HT-29 (cell line): ENCODE data around the gene SH3RF3. TPM values are rescaled to one million over a fixed set of nuclear protein-coding genes. Genes with fewer than 3 reads are reported as not detected.

ENCODE experiments used
- DNase-seq: peaks from one replicate; pipeline ENCODE4 v3.0.0-alpha.2; 2015; ENCODE audit warnings: low spot score
- total RNA-seq: library from RNA; depleted of rRNA; stranded (reverse); fragments of >200 nt; shearing (Covaris generic); gene quantifications from 2 replicates; pipeline ENCODE4 v1.2.3, GENCODE V29; 2014

SH3RF3 gene
- total RNA-seq, 1 experiment from 2014 or later: 0.05 TPM

- no peak for DNase-seq
These were observed 9.4 kb downstream of the SH3RF3 start for GRCh38 chr2:109138449-109138848.

- no peak for DNase-seq
These were observed 10.0 kb downstream of the SH3RF3 start for GRCh38 chr2:109139002-109139401.

GRCh38 chr2:109139865-109140396, 10.9 kb downstream of the SH3RF3 start:
- DNase-seq: no peak

GRCh38 chr2:109141006-109141600, 12.1 kb downstream of the SH3RF3 start:
- no peak for DNase-seq

DNA sequence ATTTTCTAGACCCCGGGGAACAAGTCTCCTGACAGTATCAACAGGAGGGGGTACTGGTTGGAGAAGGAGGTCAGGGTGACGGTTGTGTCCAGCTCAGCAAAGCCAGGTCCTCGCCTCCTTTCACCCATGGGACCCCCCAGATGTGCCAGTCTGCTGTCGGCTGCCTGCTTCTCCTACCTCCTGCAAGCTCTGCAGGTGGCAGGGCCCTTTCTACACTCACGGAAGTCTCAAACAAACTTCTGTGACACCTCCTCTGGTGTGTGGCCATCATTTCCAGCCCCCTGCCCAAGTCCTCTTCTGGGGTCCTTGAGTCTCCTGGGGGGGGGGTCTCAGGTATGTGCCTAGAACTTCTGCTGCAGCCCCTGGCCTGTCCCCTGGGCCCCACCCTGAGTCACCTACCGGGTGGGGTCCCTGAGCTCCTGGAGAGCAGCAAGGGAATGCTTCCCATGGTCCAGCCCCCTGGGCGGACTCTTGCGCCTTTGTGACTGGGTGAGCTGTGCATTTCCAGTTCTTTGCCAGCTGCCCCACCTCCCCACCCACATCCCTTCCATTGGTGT, 12.8 kb downstream of the SH3RF3 start:
- no peak for DNase-seq

GRCh38 chr2:109142416-109143210, 13.6 kb downstream of the SH3RF3 start:
- no peak for DNase-seq

- no peak for DNase-seq
These were observed 14.5 kb downstream of the SH3RF3 start for GRCh38 chr2:109143214-109144187.

GRCh38 chr2:109144271-109144670, 15.3 kb downstream of the SH3RF3 start:
- no peak for DNase-seq

DNA sequence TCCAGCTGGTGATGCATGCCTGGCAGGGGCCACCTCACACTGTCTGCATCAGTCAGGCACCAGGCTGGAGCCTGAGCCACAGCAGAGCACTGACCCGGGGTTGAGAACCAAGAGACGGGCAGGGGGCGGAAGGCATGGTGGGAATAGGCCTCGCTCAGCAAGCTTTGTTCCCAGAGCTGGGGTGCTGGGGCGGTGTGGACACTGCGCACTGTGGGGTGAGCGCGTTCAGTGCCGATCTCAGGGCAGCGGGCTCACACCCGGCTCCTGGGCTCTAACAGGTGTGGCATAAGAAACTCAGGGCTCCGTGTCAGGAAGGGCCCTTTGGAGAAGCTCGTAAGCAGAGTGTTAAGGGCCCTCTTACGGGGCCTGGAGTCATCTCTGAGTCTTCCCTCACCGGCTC, 15.7 kb downstream of the SH3RF3 start:
- no peak for DNase-seq

- DNase-seq: no peak
These were observed 16.3 kb downstream of the SH3RF3 start for GRCh38 chr2:109145286-109145685.

GRCh38 chr2:109147405-109147804, 18.4 kb downstream of the SH3RF3 start:
- no peak for DNase-seq

DNA sequence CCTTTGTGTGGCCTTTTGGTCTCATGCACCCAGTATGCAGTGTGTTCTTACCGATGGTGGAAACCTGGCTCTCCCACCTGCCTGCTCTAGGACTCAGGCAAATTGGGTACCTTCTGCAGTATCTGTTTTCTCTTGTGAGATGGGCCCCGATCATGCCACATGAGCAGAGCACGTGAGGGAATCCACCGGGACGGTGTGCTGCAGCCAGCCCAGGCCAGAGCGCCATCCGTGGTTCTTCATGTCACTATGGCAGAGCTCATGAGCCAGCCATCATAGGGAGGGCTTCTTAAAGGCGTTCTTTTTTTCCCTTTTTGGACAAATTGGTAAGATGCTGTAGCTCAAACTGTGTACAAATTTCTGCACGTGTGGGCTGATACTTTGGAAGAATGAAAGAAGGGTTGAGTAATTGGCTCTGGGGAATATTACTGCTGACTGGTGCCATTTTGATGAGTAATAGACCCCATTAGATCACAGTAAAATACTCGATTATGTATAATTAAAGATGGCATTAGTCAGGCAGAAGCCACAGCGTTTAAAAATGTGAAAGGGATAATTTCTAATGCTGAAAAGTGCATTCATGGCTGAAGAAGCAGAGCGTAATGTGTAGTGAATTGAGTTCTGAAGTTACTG, 19.2 kb downstream of the SH3RF3 start:
- no peak for DNase-seq

GRCh38 chr2:109148991-109149645, 20.1 kb downstream of the SH3RF3 start:
- no peak for DNase-seq

DNA sequence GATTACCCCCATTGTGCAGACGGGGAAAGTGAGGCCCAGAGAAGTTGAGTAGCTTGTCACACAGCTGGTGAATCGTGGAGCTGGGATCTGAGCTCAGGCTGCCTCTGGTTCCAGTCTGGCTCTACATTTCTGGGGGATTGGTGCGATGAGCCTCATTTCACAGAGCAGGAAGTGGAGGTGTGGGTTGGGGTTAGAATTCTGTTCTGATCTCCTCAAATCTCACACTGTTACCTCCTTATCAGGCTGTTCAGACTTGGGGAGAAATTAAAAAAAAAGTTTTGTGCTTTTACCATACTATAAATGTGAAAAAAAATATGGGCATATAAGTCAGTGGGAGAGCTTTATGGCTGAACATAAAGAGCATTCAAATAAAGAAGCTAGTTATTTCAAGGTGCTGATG, 21.6 kb downstream of the SH3RF3 start:
- no peak for DNase-seq

GRCh38 chr2:109151519-109151918, 22.5 kb downstream of the SH3RF3 start:
- no peak for DNase-seq

DNA sequence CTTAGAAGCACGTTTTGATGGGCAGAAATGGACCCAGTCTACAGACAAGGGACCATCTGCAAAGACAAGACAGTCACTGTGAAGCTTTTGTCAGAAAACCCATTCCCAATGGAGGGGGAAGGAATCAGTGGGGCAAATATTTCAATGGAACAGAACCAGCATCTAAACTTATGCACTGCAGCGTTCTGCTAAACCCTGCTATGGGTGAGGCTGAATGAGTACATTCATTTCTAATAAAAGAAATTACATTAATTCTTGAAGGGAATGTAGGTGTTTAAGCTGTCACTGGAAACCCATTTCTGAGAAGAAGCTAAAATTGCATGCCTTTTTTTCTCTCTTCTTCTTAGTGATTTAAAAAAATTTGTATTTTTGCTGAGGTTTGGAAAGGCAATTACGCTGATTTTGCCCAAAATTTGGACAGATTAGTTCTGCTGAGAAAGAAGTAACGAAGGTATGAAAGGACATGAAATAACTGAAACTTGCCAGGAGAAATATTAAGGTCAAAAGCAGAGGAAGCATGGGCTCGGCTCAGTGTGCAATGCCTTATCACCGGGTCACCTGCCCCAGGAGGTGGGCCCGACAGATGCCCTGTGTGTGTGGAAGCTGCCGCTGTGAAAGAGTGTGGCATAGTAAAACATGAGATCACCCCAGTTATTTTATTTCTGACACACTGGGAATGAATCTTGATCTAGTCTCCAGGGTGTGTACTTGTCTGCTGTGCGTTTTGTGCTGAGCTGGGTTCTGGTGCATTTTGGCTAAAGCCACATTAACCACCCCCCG, 24.2 kb downstream of the SH3RF3 start:
- DNase-seq: no peak

- DNase-seq: no peak
These were observed 24.8 kb downstream of the SH3RF3 start for GRCh38 chr2:109153807-109154206.

GRCh38 chr2:109154226-109154625, 25.2 kb downstream of the SH3RF3 start:
- no peak for DNase-seq

- DNase-seq: no peak
These were observed 26.8 kb downstream of the SH3RF3 start for GRCh38 chr2:109155553-109156451.
